HG02938 (cell line): Measurements from ENCODE around the gene ATP1B1.
A peak's percentile ranks its signal among the peaks of the same experiment; 100 is the strongest.
"Not testable (repeated sequence)": the region's sequence is repeated elsewhere in the genome, so short reads cannot be mapped to it uniquely, and the experiment has no call there.

Experiments
- ATAC-seq: cut with Tn5 transposase; IDR thresholded peaks from one replicate; pipeline ENCODE4 v1.9.1; 2021; ENCODE audit warnings: mild to moderate bottlenecking, moderate library complexity; ENCODE audit not compliant: unreplicated experiment

The ATP1B1 gene

DNA sequence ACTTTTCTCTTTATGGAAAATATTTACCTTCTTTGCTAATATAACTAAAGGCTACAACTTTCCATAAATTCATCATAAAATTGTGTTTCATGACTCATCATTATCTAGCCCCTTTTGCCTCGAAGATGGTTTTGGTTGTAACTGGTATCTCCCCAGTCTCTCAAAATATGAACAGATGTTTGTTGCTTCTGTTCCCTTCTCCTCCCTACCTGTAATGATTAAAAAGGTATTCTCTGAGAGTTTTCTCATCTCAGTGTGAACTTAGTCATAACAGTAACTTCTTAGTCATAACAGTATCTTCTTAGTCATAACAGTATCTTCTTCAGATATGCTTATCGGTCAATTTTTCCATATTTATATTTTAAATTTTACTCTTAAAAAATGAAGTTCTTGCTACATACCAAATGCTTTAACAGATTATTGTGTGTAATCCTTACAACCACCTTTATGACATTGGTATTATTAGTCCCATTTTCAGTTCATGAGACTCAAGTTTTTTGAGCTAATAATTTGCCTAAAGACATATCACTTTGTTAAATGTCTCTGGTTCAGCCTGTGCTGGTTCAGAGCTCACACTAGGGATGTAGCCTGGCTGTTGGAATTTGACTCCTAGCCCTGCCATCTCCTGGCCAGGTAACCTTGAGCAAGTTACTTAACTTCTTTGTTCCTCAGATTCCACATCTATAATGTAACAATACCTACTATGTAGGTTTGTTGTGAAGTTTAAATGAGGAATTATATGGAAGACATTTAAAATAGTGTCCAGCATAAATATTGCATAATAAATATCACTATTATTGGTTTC lies 32.6 kb downstream of the ATP1B1 start:
- peak; percentile 95 for ATAC-seq

DNA sequence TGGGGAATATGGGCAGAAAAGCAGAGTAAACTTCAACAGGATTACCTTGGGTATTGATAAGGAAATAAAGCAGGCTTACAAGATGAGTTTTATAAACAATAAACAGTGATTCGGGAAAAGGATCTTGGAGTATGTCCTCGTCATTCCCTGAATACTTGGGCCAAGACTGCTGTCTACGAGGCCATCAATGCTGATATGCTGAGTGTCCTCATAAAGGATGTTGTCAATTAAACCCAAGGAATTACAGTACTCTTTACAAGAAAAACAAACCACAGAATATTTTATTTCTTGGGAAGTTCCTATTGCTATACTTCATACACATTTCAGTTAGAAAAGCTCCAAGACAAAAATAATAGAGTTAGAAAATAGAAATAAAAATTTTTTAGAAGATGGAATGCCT lies 34.9 kb downstream of the ATP1B1 start:
- no peak for ATAC-seq

DNA sequence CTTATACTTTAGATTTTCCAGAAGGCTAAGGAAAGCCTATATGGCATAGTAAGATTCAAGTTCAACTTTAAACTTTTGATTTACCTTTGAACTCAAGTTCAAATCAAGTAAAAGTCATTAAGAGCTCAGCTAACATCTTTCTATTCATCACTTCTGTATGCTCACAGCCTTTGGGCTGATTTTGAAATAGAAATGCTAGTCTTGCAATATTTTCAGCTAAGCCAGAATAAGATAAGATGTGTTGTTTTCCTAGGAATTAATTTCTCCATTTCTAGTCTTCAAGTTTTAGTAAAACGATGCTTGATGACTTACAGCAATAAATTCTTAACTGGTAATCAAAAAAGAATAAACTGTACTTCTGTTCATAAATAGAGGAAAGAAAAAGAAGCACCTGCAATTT lies 35.6 kb downstream of the ATP1B1 start:
- no peak for ATAC-seq

DNA sequence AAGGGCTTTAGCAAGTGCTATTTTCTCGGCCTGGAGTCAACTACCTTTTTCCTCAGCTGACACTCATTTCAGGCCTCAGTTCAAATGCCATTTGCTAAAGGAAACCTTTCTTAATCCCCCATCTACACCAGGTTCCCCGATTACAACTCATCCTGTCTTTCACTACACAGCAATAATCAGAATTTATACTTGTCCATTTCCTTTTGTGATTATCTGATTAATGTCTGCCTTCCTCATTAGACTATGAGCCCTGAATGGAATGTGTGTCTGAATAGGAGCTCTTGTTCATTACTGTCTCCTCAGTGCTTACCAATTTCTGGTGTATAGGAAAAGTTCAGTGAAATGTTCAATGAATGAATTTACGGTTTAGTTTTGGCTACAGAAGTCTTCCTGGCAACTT lies 36.9 kb downstream of the ATP1B1 start:
- no peak for ATAC-seq

DNA sequence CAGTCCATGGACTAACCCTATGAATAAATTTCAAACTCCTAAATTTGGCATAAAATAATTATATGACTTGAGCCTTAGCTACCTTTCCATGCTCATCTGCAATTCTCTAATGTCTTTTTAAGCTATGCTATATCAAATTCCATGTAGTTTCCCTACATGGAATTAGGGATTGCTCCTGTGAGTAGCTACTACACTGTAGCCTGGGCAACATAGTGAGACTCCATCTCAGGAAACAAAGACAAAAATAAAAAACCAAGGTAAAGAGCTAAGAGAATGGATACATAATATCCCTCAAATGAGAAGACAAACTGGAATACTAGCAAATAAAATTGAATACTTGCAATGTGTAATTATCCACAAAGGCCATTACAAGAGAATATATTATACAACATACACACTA lies 37.5 kb downstream of the ATP1B1 start:
- no peak for ATAC-seq

DNA sequence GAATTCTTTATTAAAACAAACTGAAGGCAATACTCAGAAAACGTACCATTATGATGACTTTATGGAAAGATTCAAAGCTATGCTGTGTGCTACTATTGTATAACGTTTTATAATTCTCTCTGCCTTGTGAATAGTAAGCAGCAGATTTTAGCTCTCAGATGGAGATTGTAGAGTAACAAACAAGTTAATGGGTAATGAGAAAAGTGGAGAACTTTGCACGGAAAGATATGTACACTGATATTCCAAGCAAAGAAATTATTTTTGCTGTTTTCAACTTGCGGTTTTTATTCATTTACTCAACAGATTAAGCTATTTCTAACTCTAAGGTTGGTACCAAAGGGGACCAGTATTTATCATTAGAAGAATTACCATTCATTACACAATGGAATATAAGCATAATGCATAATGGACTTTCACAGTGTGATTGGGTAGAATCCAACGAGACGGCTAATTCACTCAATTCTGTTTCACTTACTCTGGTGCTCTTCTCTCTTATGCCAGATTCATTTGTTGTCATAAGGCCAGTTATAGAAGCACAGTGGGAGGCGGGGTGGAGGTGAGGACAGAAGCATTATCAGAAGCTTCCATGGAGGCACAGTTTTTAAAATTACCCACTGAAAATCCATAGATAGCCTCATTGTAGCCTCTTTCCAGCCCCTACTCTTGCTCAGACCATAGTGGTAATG lies 38.6 kb downstream of the ATP1B1 start:
- no peak for ATAC-seq

DNA sequence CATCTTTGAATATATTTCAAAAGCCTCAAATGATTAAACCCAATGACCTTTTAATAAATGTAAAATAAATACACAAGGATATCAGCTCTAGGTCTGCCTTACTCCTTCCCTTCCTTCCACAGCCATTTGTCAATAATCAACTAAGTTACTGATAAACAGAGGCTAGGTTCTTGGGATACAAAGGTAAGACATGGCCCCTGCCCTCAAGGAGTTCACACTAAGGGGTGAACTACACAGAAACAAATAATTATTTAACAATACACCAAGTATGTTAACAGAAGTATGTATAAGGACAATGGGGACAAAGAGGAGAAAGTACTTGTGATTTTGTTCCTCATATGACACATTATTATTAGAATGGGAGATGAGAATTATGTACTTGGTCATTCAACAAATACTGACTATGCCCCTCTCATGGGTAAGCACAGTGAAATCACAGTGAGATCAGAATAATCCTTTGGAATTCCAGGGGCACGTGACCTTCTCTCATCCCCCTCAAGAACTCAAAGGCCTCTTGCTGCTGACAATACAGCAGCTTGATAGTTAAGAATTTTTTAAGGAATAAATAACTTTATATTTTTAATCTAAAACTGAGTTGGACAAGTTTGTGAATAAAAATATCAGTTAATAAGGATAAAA lies 40.2 kb downstream of the ATP1B1 start:
- no peak for ATAC-seq

DNA sequence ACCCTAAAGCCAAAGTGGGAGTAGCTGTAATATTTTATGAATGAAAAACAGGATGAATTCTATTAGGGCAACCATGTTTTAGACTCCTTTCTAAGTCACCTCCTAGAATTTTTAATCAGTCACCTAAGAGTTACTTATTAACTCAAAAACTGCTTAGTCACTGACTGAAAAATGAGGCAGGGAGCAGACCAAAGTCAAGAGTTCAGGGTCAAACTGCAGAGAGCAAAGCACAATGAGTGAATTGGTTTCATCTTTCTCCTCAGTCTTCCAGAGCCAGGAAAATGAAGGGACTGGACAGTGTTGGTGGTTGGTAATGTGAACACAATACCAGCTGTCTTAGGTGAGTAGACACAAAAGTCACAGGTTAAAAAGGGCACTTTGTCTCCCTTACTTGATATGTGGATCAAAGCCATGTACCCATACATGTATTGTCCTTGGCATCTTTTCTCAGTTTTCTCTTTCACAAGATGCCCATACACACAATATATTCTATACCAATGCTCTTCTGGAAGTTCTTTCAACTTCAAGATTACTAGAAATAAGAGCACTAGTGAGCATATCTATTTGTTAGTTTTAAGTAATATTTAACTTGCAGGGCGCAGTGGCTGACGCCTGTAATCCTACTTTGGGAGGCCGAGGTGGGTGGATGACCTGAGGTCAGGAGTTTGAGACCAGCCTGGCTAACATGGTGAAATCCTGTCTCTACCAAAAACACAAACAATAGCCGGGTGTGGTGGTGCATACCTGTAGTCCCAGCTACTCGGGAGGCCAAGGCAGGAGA lies 42.2 kb downstream of the ATP1B1 start:
- ATAC-seq, result no peak

DNA sequence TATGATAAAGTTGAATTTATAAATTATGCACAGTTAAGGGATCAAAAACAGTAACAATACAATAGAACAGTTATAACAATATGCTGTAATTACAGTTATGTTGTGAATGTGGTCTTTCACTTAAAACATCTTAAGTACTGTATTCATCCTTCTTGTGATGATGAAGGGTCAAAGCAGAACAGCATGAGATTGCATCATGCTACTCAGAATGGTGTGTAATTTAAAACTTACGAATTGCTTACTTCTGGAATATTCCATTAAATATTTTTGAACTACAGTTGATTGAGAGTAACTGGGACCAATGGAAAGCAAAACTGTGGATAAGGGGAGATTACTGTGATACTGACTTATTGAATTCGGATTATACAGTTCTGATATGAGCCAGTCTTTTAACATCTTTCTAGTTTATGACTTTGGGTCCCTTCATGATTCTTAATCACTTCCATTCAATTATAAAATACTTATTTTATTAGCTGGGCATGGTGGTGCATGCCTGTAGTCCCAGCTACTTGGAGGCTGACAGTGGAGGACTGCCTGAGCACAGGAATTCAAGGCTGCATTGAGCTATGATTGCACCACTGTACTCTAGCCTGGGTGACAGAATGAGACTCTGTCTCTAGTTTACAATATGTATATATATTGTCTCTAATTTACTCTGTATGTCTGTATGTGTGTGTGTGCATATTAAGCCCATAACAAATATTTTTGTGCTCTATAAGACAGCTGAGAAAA lies 43.2 kb downstream of the ATP1B1 start:
- no peak for ATAC-seq

DNA sequence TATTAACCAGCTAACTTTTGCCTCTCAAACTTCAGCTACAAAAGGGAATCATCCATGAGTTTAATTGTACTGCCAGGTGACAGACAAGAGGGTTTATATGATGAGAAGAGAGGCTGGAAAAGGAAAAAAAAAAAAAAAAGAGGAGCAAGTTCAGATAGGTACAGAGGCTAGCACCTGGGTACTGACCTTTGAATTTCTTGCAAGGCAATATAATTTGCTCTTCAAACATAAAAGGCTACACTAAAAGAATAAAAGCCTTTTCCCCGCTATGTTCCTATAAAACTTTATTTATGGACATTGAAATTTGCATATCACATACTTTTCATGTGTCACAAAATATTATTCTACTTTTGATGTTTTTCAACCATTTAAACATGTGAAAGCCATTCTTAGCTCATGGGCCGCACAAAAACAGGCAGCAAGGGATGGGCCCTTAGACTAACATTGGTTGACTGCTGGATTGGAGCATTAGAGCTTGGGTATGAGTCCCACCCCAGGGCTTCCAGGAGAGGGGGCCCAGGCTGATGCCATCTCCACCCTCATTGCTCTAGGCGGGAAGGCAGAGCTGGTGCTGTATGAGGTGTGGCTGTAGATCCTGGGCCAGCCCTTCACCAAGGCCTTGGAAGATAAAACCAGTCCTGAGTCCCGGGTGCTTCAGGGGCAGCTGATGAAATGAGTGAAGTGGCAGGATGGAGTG lies 44.3 kb downstream of the ATP1B1 start:
- no peak for ATAC-seq

DNA sequence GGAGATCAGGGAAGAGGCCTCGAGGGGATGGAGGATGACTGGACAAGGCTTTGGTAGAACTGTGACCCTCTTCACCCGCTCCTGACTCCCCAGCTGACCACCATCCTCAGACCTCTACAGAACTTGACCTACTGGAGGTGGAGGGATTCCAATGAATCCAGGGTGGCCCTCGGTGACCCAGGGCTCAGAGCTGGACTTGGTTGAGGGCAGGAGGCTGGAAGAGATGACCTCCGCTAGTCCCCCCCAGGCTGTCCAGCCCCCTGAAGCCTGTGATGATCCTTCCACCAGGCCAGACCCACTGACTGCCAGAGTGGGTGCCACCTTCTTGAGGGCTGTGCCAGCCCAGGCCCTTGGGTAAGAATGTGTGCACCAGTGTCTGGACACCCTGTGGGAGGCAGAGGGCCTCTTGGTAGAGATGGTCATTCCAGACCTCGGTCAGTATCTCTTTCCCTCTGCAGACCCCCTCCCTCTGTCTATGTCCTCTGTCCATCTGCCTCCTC lies 44.9 kb downstream of the ATP1B1 start:
- no peak for ATAC-seq

DNA sequence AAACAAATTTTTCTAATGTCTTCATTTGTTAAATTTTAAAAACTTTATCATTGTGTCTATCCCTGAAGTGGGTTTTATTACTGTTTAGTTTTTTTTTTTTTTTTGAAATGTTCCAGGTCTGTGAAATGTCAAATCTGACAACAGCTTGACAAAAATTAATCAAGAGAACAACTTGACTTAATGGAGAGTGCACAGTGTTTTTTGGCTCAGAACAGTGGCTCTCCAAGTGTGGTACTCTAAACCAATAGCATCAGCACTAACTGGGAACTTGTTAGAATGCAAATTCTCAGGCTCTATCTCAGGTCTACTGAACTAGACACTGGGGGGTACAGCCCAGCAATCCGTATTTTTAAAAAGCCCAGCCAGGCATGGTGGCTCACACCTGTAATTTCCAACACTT lies 49.2 kb downstream of the ATP1B1 start:
- ATAC-seq, result no peak

DNA sequence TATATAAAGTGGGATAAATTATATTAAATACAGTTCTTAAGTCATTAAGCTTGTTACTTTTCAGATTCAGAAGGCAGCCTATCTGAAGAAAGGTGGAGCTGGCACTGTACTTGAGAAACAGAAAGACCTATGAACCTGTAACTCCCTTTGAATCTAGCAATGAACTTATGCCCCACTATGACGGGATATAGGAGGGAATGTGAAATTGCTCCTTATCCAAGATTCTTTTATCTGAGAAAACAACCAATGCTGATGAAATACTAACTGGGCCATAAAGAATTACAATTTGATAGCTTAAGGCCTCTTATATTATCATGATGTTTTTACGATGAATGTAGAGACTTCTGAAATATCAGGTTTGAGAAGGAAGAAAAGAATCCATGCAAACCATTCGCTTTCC lies 50.1 kb downstream of the ATP1B1 start:
- ATAC-seq, result no peak

DNA sequence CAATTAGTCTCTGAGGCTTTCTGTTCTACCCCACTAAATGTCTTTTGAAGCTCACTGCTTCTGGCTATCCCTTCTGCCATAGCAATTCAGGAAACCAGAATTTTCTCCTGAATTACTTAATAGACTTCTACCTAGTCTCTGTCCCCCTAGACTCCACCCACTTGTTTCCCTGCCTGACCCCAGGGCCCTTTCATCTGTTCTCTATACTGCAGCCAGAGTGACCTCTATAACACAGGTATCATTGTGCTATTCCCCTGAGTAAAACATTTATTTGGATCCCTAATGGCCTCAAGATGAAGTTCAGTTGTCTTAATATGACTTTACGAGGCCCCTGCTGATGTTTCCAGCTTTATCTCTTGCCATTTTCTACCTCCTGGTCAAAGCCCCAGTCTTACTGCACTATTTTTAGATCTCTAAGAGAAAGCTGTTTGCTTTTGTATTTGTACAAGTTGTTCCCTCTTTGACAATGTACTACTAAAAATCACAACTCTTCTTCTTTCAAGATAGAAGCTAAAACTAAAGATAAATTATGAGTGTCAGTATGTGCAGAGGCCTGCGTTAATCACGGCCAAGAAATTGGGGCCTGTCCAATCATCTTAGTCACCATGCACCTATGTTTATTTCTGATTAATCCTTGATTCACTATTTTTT lies 54.5 kb downstream of the ATP1B1 start:
- ATAC-seq, result no peak

DNA sequence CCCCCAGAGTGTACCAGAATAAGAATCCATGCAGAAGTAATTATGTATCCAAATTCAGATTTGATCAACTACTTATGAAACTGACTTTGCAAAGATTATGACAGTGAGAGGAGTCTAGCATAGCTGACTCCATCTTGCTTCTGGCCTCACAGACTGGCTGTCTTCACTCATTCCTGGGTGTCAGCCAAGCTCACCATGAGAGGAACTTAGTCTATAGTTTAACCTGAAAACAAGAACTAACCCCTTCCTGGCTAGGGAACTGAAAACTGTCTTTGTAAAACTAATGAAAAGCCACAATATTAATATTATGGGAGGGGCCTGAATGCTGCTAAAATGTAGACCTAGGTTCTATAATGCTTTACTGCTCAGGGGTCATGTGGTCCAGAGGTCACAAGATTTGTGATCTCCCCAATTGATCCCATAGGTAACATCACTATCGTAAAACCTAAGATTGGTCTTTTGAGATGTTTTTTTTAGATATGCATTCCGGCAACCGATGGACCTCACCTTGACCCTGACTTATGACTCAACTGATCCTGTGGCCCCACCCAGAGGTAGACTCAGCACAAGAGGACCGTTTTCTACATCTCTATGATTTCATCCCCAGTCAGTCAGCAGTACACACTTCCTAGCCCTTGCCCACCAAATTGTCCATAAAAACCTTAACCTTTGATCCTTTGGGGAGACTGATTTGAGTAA lies 55.2 kb downstream of the ATP1B1 start:
- peak; percentile 82 for ATAC-seq

DNA sequence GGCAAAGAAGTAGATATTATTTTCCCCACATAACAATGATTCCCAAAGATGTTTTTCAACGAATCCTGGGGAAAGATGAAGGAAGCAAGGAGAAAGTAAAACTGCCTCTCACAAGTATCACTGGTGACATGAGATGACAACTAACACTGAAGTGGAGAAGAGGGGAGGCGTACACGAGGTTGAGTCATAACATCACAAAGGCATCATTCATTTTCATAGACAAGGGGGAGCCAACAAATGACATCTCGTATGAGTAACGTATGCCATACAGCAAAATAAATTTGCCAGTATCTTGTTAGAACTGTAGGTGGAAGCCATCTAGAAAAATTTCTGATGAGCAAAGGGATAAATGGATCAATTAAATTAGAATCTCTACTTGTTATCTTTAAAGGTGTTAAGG lies 56.6 kb downstream of the ATP1B1 start:
- ATAC-seq, result no peak

DNA sequence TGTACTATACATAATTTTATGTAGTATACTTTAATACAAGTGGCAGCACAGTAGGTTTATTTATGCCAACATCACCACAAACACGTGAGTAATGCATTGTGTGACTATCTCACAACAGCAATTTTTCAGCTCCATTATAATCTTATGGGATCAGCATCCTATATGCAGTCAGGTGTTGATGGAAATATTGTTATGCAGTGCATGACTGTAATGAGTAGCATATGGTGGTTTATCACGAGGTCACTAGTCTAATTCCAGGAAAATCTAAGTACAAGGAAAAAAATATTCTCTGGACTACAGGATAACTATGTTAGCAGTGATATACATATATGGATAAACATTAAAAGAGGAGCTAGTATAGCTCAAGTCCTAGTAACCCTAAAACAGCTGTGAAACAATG lies 69.0 kb downstream of the ATP1B1 start:
- no peak for ATAC-seq

DNA sequence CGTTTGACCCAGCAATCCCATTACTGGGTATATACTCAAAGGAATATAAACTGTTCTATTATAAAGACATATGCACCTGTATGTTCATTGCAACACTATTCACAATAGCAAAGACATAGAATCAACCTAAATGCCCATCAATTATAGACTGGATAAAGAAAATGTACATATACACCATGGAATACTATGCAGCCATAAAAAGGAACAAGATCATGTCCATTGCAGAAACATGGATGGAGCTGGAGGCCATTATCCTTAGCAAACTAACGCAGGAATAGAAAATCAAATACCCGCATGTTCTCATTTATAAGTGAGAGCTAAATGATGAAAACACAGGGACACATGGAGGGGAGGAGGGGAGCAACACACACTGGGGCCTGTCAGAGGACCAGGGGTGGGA lies 72.9 kb downstream of the ATP1B1 start:
- not testable (repeated sequence) for ATAC-seq

DNA sequence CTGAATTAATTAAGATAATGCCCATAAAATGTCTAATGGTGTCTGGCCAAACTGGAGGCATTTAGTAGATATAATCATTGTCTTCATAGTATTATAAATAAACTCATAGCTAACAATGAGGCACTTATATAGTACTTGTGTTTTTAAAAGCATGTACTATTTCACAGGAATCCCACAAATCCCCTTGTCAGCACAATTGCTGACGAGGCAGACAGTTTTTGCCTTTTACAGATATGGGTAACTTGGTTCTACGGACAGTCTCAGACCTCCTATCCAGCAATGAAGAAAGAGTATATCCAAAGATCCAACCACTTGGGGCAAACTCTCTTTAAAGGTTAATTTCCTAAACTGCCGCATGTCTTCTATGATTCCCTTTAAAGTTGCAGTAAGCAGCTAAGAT lies 73.7 kb downstream of the ATP1B1 start:
- no peak for ATAC-seq
